A549 (cell line): ENCODE data around the gene SYP. TPM values are rescaled to one million over a fixed set of nuclear protein-coding genes. Genes with fewer than 3 reads are reported as not detected.

Experiments
- ATAC-seq, 2 experiments: fragments of 200-7000 bp in 1 of 2; fragments of >200 bp in 1 of 2; cut with Nextera tagmentation in 1 of 2; cut with Tn5 transposase in 1 of 2; 3 replicates each; pipeline versions ENCODE4 v1.8.0 to v1.9.1; 2018 to 2020; ENCODE audit warnings: mild to moderate bottlenecking in 1 of 2, moderate library complexity in 1 of 2
- CTCF ChIA-PET: fragments of 300-600 bp; sonication (Branson Sonifier 250); formaldehyde crosslinking; extraction: SDS; loops from one replicate; lab custom pipeline; 2021; ENCODE audit warnings: antibody characterized with exemption, inconsistent platforms; lab: Yijun Ruan, JAX
- POLR2A ChIA-PET: fragments of 350-600 bp; formaldehyde crosslinking; extraction: SDS; loops from one replicate; lab custom pipeline; 2021; ENCODE audit warnings: antibody characterized with exemption, inconsistent platforms; lab: Yijun Ruan, JAX
- DNase-seq, 2 experiments: peaks; one replicate each; pipeline versions ENCODE4 v3.0.0 to v3.0.0-alpha.2; 2011 to 2016; ENCODE audit warnings: low read depth in 1 of 2, low spot score in 1 of 2
- FAIRE-seq: peaks from 2 replicates; lab custom pipeline; 2011; peaks lifted over from hg19 to GRCh38; lab: Jason Lieb, UNC
- H3K27ac ChIP-seq, 2 experiments: fragments of >200 bp; sonication (Bioruptor Twin); formaldehyde crosslinking; 3 replicates each; pipeline ENCODE4 v1.5.1; 2016 to 2017
- H3K4me1 ChIP-seq: fragments of >200 bp; sonication (Bioruptor Twin); formaldehyde crosslinking; 3 replicates; pipeline ENCODE4 v1.6.1; 2016
- H3K4me2 ChIP-seq: fragments of >200 bp; sonication (Bioruptor Twin); formaldehyde crosslinking; 3 replicates; pipeline ENCODE4 v1.6.1; 2016
- H3K4me3 ChIP-seq: fragments of >200 bp; sonication (Bioruptor Twin); formaldehyde crosslinking; 3 replicates; pipeline ENCODE4 v1.5.1; 2016
- H3K9me3 ChIP-seq: fragments of >200 bp; sonication (Bioruptor Twin); formaldehyde crosslinking; 3 replicates; pipeline ENCODE4 v1.6.1; 2016
- CBX2 ChIP-seq: fragments of 200-600 bp; sonication (generic); IDR thresholded peaks from 2 replicates; pipeline ENCODE4 v1.6.1; 2016; ENCODE audit warnings: low read depth, mild to moderate bottlenecking, borderline replicate concordance
- CBX8 ChIP-seq: fragments of 200-600 bp; sonication (generic); IDR thresholded peaks from 2 replicates; pipeline ENCODE4 v1.6.1; 2016
- CHD4 ChIP-seq: fragments of 200-600 bp; sonication (generic); IDR thresholded peaks from 2 replicates; pipeline ENCODE4 v1.6.1; 2016; ENCODE audit warnings: antibody characterized with exemption, mild to moderate bottlenecking, borderline replicate concordance
- EP300 ChIP-seq, 2 experiments: fragments of >200 bp; sonication (Bioruptor Twin); formaldehyde crosslinking; IDR thresholded peaks; 2 replicates in 1 of 2; 3 replicates in 1 of 2; pipeline ENCODE4 v1.6.1; 2016 to 2017
- ESRRA ChIP-seq: fragments of 150-350 bp; IDR thresholded peaks from 2 replicates; pipeline ENCODE4 v1.6.1; 2014; ENCODE audit warnings: mild to moderate bottlenecking, low read length, borderline replicate concordance
- FOSL2 ChIP-seq, 2 experiments: fragments of 450-650 bp in 1 of 2; fragments of >200 bp in 1 of 2; sonication (Bioruptor Twin) in 1 of 2; formaldehyde crosslinking; IDR thresholded peaks; 2 replicates each; pipeline versions ENCODE4 v1.5.0 to v1.6.1; 2016 to 2020; ENCODE audit warnings: mild to moderate bottlenecking in 1 of 2, moderate library complexity in 1 of 2
- HEYL ChIP-seq: fragments of 250-450 bp; sonication (Bioruptor Pico); IDR thresholded peaks from 2 replicates; pipeline ENCODE4 v1.8.0; 2021; ENCODE audit warnings: mild to moderate bottlenecking, moderate library complexity
- HOXA7 ChIP-seq: fragments of 250-450 bp; sonication (Bioruptor Pico); IDR thresholded peaks from 2 replicates; pipeline ENCODE4 v1.5.0; 2020; ENCODE audit warnings: mild to moderate bottlenecking, moderate library complexity
- HOXB5 ChIP-seq: fragments of 250-450 bp; sonication (Bioruptor Pico); IDR thresholded peaks from 2 replicates; pipeline ENCODE4 v1.5.0; 2020; ENCODE audit warnings: mild to moderate bottlenecking, moderate library complexity
- JUN ChIP-seq, 2 experiments: fragments of >200 bp; sonication (Bioruptor Twin); formaldehyde crosslinking; IDR thresholded peaks; 2 replicates in 1 of 2; 3 replicates in 1 of 2; pipeline ENCODE4 v1.6.1; 2016 to 2017
- JUNB ChIP-seq: fragments of >200 bp; sonication (Bioruptor Twin); formaldehyde crosslinking; IDR thresholded peaks from 2 replicates; pipeline ENCODE4 v1.6.1; 2016
- KDM1A ChIP-seq: fragments of 200-600 bp; sonication (generic); IDR thresholded peaks from 2 replicates; pipeline ENCODE4 v1.6.1; 2016; ENCODE audit warnings: low read depth, mild to moderate bottlenecking
- KDM5A ChIP-seq: fragments of 200-600 bp; sonication (generic); IDR thresholded peaks from 2 replicates; pipeline ENCODE4 v1.6.1; 2016; ENCODE audit warnings: antibody characterized with exemption, mild to moderate bottlenecking
- NPAS2 ChIP-seq: fragments of 250-450 bp; sonication (Bioruptor Pico); IDR thresholded peaks from 2 replicates; pipeline ENCODE4 v1.8.0; 2022; ENCODE audit warnings: mild to moderate bottlenecking, moderate library complexity, borderline replicate concordance
- PHF8 ChIP-seq: fragments of 200-600 bp; sonication (generic); IDR thresholded peaks from 2 replicates; pipeline ENCODE4 v1.6.1; 2016; ENCODE audit warnings: low read depth, mild to moderate bottlenecking, antibody characterized with exemption, moderate library complexity, borderline replicate concordance
- POLR2A ChIP-seq: IDR thresholded peaks from 2 replicates; pipeline ENCODE4 v1.6.1; 2012; ENCODE audit warnings: mild to moderate bottlenecking, low read length
- RAD21 ChIP-seq, 2 experiments: fragments of >200 bp in 1 of 2; sonication (Bioruptor Twin) in 1 of 2; formaldehyde crosslinking in 1 of 2; IDR thresholded peaks in 1 of 2; conservative IDR thresholded peaks in 1 of 2; 2 replicates in 1 of 2; 3 replicates in 1 of 2; pipeline ENCODE4 v1.6.1; 2012 to 2018; ENCODE audit warnings: inconsistent platforms in 1 of 2
- SMC3 ChIP-seq: fragments of >200 bp; sonication (Bioruptor Twin); formaldehyde crosslinking; IDR thresholded peaks from 3 replicates; pipeline ENCODE4 v1.6.1; 2018; ENCODE audit warnings: inconsistent platforms
- SREBF2 ChIP-seq: fragments of 450-650 bp; IDR thresholded peaks from 2 replicates; pipeline ENCODE4 v1.6.1; 2014; ENCODE audit warnings: mild to moderate bottlenecking, moderate library complexity
- TFCP2L1 ChIP-seq: fragments of 250-450 bp; sonication (Bioruptor Pico); IDR thresholded peaks from 2 replicates; pipeline ENCODE4 v1.5.0; 2021; ENCODE audit warnings: mild to moderate bottlenecking
- USF2 ChIP-seq: fragments of 450-650 bp; IDR thresholded peaks from 2 replicates; pipeline ENCODE4 v1.6.1; 2014; ENCODE audit warnings: antibody characterized with exemption
- ZC3H11A ChIP-seq: fragments of 450-650 bp; IDR thresholded peaks from 2 replicates; pipeline ENCODE4 v1.6.1; 2014; ENCODE audit warnings: antibody characterized with exemption, mild to moderate bottlenecking
- ZNF302 ChIP-seq: fragments of 250-450 bp; sonication (Bioruptor Pico); IDR thresholded peaks from 2 replicates; pipeline ENCODE4 v1.9.0; 2021; ENCODE audit warnings: inconsistent platforms, mild to moderate bottlenecking, moderate library complexity
- WGBS: methylation state at CpG from one replicate; pipeline ENCODE4 v1.1.6; 2017; ENCODE audit errors: missing lambda C conversion rate; 5-methylcytosine and 5-hydroxymethylcytosine counted together
- polyA plus RNA-seq, 4 experiments: library from polyadenylated mRNA; depleted of rRNA in 3 of 4; stranded (reverse); fragments of >200 nt; fragmentation: RNase III in 1 of 4; extraction: RNeasy Plus Mini Kit Qiagen cat#74134 plus additional on column Dnase treatment in 1 of 4; gene quantifications; 2 replicates in 3 of 4; 3 replicates in 1 of 4; pipeline ENCODE4 v1.2.3, GENCODE V29; 2011 to 2017
- TF ChIP-seq, protein P1 (sequence below): fragments of 200-600 bp; sonication (generic); IDR thresholded peaks from 2 replicates; pipeline ENCODE4 v1.6.1; 2016; ENCODE audit warnings: antibody characterized with exemption, mild to moderate bottlenecking, moderate library complexity
- TF ChIP-seq, protein P2 (sequence below): IDR thresholded peaks from 2 replicates; pipeline ENCODE4 v1.6.1; 2012
- TF ChIP-seq, protein P3 (sequence below): IDR thresholded peaks from 2 replicates; pipeline ENCODE4 v1.6.1; 2012

The SYP gene
- polyA plus RNA-seq, 2 of the 4 experiments (the other 2 are of a cell fraction), result 1.3 to 3.8 TPM

GRCh38 chrX:49160908-49161307 lies 39.1 kb downstream of the SYP start (continued):
- no peak for TF ChIP-seq ZNF302 (CRISPR knock-in tag)

DNA sequence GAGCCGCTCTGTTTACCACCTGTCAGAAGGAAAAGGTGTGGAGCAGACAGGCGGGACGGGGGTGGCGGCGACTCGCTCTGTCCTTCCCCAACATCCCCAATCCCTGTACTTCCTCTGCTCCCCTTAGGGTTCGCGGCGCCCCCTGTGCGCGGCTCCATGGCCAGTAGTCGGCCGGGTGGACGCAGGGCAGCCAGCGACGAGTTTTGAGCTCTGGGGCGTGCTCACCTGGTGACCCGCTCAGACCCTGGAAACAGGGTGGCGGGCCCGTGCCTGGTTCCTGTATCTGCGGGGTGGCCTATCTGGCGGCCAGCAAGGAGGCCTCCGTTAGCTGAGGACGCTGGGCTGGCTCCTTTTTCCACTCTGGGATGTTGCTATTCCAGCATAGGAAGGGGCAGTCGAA lies 42.8 kb downstream of the SYP start:
- CTCF ChIA-PET, result interaction anchor here (0.8 to 1.4 kb wide), 2 partner anchors 11 to 31 kb away, joined by 4 read pairs; no protein-coding TSS in a partner anchor
- FAIRE-seq, result no peak
- WGBS, result 94% methylated on average over 10 of the region's 25 CpGs

DNA sequence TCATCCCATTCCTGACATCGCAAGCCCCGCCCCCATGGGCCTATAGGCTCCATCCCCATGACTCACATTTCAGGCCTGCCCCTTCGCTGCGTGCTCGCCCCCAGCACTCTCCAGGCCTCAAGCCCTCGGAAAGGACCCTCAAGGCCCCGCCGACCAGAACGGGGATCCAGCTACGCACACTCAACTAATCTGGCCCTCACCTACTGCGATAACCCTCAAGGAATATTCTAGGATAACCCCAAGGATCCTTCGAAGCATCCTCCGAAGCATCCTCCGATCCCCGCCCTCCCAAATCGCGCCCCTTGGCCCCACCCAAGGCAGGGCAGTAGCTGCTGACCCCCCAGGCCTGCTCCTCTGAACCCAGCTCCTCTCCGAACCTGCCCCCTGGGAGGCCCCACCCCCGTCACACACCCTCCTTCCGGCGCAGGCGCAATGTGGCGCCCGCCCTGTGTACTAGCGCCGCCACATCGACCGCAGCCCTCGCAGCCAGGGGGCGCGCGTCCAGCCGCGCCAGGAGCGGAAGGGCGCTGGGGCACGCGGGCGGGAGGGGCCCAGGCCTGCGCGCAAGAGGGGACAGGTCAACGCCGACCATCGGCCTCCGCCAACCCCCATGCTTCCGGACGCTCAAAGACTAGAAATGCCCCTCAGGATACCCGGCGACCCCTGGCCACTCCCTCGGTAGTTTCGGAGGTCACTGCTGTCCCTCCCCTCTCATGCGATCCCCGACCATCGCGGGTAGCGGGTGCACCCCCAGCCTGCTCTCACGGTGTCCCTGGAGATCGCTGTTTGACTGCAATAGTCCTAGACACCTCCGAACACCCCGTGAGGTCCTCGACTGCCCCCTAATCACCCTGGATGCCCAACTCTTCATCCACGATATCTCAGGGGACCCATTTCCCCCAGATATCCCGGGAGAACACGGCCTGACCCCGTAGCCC lies 43.8 kb downstream of the SYP start:
- Histone ChIP-seq H3K4me1 (peaks cover 8% of the 10 kb centered on the region; the same call in 1 of the 3 replicates), H3K27ac (peak overlapping the region; percentile 97 to 99), H3K4me3 (peak overlapping the region; percentile 63), H3K4me2 (peak overlapping the region; percentile 78), H3K9me3 (no peaks in the 10 kb centered on the region)
- 24% methylated on average over 19 of the region's 65 CpGs for WGBS
- peak; percentile 79 for FAIRE-seq
- ATAC-seq, result peak; percentile 93 to 95
- peak; percentile 81 to 95 for DNase-seq
- ChIA-PET POLR2A (interaction anchor here (0.6 to 1.9 kb wide), 7 partner anchors 14 to 558 kb away, joined by 3 to 15 read pairs (median 7); partner anchors contain the start of genes CCDC22, PLP2, PQBP1 and TIMM17B), CTCF (interaction anchor here (0.6 to 3.2 kb wide), 26 partner anchors 8 to 525 kb away, joined by 3 to 54 read pairs (median 4); partner anchors contain the start of gene PLP2)
- peak; percentile 60 for TF ChIP-seq SMC3
- TF ChIP-seq KDM1A, result no peak
- peak; percentile 20 to 47; a peak in 3 of 5 replicates for TF ChIP-seq RAD21 (conservative IDR thresholded peaks at IDR 0.05 in 1 of 2, IDR thresholded peaks at IDR 0.05 in 1 of 2)
- TF ChIP-seq USF2, result no peak
- no peak for TF ChIP-seq HEYL
- TF ChIP-seq CBX8, result no peak
- peak in 1 of 2 experiments; percentile 63; a peak in 1 of 5 replicates for TF ChIP-seq JUN (IDR thresholded peaks at IDR 0.05)
- TF ChIP-seq EP300 (IDR thresholded peaks at IDR 0.05), result no peak
- no peak for TF ChIP-seq ESRRA
- TF ChIP-seq, protein P1, sequence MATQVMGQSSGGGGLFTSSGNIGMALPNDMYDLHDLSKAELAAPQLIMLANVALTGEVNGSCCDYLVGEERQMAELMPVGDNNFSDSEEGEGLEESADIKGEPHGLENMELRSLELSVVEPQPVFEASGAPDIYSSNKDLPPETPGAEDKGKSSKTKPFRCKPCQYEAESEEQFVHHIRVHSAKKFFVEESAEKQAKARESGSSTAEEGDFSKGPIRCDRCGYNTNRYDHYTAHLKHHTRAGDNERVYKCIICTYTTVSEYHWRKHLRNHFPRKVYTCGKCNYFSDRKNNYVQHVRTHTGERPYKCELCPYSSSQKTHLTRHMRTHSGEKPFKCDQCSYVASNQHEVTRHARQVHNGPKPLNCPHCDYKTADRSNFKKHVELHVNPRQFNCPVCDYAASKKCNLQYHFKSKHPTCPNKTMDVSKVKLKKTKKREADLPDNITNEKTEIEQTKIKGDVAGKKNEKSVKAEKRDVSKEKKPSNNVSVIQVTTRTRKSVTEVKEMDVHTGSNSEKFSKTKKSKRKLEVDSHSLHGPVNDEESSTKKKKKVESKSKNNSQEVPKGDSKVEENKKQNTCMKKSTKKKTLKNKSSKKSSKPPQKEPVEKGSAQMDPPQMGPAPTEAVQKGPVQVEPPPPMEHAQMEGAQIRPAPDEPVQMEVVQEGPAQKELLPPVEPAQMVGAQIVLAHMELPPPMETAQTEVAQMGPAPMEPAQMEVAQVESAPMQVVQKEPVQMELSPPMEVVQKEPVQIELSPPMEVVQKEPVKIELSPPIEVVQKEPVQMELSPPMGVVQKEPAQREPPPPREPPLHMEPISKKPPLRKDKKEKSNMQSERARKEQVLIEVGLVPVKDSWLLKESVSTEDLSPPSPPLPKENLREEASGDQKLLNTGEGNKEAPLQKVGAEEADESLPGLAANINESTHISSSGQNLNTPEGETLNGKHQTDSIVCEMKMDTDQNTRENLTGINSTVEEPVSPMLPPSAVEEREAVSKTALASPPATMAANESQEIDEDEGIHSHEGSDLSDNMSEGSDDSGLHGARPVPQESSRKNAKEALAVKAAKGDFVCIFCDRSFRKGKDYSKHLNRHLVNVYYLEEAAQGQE, result no peak
- TF ChIP-seq ZNF302 (CRISPR knock-in tag), result no peak
- no peak for TF ChIP-seq CHD4
- TF ChIP-seq HOXB5 (CRISPR knock-in tag), result 0 out of 2 replicates have a peak, but pooled peaks have one; percentile 43
- TF ChIP-seq, protein P2, sequence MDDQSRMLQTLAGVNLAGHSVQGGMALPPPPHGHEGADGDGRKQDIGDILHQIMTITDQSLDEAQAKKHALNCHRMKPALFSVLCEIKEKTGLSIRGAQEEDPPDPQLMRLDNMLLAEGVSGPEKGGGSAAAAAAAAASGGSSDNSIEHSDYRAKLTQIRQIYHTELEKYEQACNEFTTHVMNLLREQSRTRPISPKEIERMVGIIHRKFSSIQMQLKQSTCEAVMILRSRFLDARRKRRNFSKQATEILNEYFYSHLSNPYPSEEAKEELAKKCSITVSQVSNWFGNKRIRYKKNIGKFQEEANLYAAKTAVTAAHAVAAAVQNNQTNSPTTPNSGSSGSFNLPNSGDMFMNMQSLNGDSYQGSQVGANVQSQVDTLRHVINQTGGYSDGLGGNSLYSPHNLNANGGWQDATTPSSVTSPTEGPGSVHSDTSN, result no peak
- TF ChIP-seq ZC3H11A, result no peak
- TF ChIP-seq FOSL2 (IDR thresholded peaks at IDR 0.05), result no peak
- peak; percentile 85 for TF ChIP-seq FOSL2 (CRISPR knock-in tag; IDR thresholded peaks at IDR 0.05)
- no peak for TF ChIP-seq KDM5A
- peak; percentile 13; the same call in 1 of the 2 replicates for TF ChIP-seq TFCP2L1 (CRISPR knock-in tag)
- peak; percentile 10; the same call in 1 of the 2 replicates for TF ChIP-seq PHF8
- TF ChIP-seq POLR2A, result no peak; the same call in none of the 2 replicates
- TF ChIP-seq JUNB, result no peak
- TF ChIP-seq NPAS2 (CRISPR knock-in tag), result no peak
- no peak for TF ChIP-seq CBX2
- TF ChIP-seq, protein P3, sequence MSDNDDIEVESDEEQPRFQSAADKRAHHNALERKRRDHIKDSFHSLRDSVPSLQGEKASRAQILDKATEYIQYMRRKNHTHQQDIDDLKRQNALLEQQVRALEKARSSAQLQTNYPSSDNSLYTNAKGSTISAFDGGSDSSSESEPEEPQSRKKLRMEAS, result peak; percentile 92
- no peak for TF ChIP-seq SREBF2
- no peak for TF ChIP-seq HOXA7

More for the DNA sequence above, 42.8 kb downstream of the SYP start:
- DNase-seq (no peak), ATAC-seq (no peak)
- no peak overlapping the region for H3K4me3 ChIP-seq
- no peak overlapping the region for H3K4me2 ChIP-seq
- H3K9me3 ChIP-seq, result no peaks in the 10 kb centered on the region
- POLR2A ChIA-PET, result interaction anchor here (0.6 kb wide), 1 partner anchor 70 kb away, joined by 4 read pairs; no protein-coding TSS in a partner anchor
- no peak for TF ChIP-seq CHD4
- H3K4me1 ChIP-seq, result peaks cover 8% of the 10 kb centered on the region; the same call in 1 of the 3 replicates
- H3K27ac ChIP-seq, result no peak overlapping the region; a peak in 1 of 6 replicates
